ENCODE measurements around the gene FAM222A.

DNA sequence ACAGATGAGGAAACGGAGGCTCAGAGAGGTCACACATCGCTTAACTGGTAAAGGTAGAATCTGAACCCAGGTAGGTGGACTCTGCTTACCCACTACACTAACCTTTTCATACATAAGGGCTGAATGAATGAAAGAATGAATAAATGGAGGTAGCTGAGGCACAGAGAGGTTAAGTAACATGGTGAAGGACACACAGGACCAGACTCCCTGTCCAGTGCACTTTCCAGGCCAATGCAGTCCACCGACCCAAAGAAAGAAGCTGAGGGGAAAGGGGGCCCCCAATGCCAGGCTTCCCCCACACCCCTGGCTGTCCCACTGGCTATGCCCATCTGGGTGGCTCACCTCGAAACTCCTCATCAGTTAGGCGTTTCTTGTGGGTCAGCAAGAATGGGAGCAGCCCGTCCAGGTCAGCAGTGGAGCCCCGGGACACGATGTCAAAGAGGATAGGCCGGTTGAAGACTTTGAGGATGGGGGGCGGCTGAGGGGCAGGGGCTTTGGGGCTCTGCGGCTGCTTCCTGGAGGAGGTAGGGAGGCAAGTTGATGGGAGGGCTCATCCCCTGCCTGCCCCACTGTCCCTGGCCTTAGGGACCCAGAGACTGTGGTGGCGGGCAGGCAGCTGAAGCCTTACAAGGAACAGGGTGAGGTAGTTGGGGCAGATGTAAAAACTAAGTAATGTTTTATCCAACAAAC is 94.5 kb downstream of the FAM222A start:
- TF ChIP-seq, protein P1, sequence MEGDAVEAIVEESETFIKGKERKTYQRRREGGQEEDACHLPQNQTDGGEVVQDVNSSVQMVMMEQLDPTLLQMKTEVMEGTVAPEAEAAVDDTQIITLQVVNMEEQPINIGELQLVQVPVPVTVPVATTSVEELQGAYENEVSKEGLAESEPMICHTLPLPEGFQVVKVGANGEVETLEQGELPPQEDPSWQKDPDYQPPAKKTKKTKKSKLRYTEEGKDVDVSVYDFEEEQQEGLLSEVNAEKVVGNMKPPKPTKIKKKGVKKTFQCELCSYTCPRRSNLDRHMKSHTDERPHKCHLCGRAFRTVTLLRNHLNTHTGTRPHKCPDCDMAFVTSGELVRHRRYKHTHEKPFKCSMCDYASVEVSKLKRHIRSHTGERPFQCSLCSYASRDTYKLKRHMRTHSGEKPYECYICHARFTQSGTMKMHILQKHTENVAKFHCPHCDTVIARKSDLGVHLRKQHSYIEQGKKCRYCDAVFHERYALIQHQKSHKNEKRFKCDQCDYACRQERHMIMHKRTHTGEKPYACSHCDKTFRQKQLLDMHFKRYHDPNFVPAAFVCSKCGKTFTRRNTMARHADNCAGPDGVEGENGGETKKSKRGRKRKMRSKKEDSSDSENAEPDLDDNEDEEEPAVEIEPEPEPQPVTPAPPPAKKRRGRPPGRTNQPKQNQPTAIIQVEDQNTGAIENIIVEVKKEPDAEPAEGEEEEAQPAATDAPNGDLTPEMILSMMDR (IDR thresholded peaks at IDR 0.05; ENCODE audit: insufficient read depth, low read length, poor library complexity, severe bottlenecking) = no peak
- no peak for TF ChIP-seq EZH2phosphoT487 (conservative IDR thresholded peaks at IDR 0.05; ENCODE audit: low read length)

All from SU-DHL-6 (cell line).